GM19328 (cell line): Measurements from ENCODE around the gene RPL37.
"Not testable (repeated sequence)": the region's sequence is repeated elsewhere in the genome, so short reads cannot be mapped to it uniquely, and the experiment has no call there.

Source experiments
- ATAC-seq: cut with Tn5 transposase; IDR thresholded peaks from one replicate; pipeline ENCODE4 v1.9.1; 2021; ENCODE audit warnings: mild to moderate bottlenecking, moderate library complexity; ENCODE audit not compliant: unreplicated experiment

The RPL37 gene

GRCh38 chr5:40834391-40834848 is 602 bp downstream of the RPL37 start:
- no peak for ATAC-seq

DNA sequence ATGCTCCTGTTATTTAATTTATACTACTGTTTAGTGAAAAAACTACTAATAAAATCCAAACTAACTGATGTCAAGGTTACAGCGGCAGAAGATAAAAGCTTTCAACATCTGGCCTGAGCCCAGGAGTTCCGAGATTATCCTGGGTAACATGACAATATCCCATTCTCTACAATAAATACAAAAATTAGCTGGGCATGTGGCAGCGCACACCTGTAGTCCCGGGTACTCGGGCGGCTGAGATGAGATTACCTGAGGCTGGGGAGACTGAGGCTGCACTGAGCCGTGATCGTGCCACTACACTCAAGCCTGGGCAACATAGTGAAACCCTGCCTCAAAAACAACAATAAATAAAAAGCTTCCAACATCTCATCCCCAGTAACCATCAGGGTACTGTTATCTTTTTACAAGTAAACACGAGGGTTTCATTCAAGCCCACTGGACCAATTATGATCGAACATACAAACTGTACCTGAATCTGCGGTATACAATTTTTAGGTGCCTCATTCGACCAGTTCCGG is 1.3 kb downstream of the RPL37 start:
- ATAC-seq = no peak

DNA sequence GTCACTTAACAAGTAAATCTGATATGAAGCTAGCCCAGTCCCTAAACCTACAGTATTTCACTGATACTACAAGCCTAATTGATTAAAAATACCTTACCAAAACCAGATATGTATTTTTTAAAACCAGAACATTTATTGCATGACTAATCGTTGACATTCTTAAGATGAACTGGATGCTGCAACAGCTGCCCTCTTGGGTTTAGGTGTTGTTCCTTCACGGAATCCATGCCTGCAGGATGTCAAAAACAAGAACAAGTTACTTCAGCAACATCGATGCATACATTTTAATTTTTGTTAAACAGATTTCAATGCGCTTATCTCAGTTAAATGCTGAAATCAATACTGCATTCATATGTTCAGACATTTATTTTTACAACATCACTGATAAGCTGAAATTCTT is 2.7 kb downstream of the RPL37 start:
- no peak for ATAC-seq

DNA sequence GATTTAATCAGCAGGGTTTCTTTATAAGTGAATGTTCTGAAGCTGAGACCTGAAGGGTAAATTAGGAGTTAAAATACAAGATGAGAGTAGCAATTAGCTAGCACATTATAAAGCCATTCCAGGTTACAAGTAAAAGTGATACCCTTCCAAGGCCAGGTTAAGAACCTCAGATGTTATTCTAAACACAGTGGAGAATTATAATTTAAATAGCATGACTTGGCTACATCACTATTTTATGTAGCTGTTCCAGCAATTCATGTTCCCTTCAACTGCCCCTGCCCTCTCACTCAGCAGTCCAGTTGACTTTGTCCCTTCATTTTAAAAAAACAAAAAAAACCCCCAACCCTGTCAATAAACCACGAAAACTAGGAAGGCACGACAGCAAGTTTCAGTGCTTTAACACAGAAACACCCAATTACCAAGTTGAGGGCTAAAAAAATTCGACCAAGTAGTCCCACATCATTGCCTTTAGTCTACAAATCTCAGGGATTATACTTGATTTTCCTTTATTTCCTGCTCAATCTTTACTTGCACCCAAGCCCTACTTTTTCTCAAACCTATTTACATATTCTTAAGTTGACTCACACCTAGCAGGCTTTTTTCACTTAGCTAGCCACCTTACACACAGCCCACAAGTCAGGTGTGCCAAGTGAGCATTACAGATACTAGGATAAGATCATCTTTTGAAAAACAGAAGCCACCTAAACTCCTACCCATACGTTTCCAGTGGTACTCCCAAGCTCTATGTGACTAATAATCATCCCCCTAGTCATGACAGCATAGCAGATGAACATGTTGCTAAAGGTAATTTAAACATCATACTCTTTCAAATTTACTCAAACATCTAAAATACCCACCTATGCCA is 3.4 kb downstream of the RPL37 start:
- no peak for ATAC-seq

DNA sequence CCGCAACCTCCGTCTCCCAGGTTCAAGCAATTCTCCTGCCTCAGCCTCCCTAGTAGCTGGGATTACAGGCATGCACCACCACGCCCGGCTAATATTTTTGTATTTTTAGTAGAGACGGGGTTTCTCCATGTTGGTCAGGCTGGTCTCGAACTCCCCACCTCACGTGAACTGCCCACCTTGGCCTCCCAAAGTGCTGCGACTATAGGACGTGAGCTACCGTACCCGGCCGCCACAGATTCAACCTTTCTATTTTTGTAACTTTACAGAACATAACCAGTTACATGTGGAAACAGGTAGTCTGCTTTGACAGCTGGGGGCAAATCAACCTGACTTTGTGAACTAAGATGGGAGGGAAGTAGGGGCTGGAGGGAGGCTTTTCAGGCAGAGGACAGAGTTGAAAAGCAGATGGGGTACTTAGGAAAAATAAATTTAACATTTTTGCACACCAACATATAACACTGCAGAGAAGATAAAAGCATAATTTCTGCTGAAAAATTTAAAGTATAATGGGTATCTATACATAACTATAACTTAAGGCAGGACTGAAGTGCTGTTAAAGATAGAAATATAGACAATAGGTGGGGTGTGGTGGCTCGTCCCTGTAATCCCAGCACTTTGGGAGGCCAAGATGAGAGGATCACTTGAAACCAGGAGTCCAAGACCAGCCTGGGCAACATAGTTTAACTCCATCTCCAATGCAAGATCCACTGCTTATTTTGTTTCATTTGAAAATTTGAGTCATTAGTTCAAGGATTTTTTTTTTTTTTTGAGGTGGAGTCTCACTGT is 5.1 kb downstream of the RPL37 start:
- no peak for ATAC-seq

GRCh38 chr5:40828690-40829661 is 6.0 kb downstream of the RPL37 start:
- no peak for ATAC-seq

GRCh38 chr5:40828021-40828631 is 6.9 kb downstream of the RPL37 start:
- ATAC-seq = no peak

- no peak for ATAC-seq
Measured at GRCh38 chr5:40827188-40827977, 7.6 kb downstream of the RPL37 start.

- no peak for ATAC-seq
Measured at GRCh38 chr5:40826489-40827187, 8.4 kb downstream of the RPL37 start.

DNA sequence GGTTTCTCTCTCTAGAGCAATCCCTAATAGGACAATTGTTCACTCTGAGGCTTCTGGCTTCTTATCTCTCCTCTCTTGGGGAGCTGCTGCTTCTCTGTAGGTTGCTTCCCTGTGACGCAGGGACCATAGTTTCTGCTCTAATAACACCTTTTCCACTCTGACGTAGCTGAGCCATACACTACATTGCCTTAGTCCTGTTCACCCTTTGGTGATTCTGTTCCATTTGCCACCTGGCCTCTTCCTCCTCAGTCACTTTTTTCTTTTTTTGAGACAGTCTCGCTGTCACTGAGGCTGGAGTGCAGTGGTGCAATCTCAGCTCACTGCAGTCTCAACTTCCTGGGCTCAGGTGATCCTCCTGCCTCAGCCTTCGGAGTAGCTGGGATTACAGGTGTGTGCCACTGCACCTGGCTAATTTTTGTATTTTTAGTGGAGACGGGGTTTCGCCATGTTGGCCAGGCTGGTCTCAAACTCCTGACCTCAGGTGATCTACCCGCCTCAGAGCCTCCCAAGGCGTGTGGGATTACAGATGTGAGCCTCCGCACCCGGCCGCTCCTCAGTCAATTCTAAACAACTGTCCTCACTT is 9.5 kb downstream of the RPL37 start:
- ATAC-seq = not testable (repeated sequence)

- no peak for ATAC-seq
Measured at GRCh38 chr5:40823459-40823858, 11.6 kb downstream of the RPL37 start.

GRCh38 chr5:40813698-40814281 is 21.2 kb downstream of the RPL37 start:
- no peak for ATAC-seq

- ATAC-seq = no peak
Measured at GRCh38 chr5:40812125-40812524, 22.9 kb downstream of the RPL37 start.

- no peak for ATAC-seq
Measured at GRCh38 chr5:40801771-40802562, 33.1 kb downstream of the RPL37 start.

DNA sequence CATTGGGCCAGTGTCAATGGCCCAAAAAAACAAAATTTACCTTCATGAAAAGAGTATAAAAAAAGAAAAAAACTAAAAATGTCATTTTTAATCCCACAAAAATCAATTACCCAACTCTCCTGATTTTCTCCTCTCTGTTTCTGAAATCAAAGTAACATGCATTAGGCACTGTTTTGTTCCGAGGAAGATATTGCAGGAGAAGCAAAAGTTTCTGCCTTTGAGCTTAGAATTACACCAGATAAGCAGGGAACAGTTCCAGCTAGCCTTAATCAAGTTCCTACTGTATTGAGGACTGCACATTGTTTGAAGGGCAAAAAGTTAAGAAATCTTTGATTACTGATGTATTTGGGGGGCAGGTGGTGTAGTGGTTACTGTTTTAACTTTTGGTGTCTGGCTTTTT is 35.8 kb downstream of the RPL37 start:
- ATAC-seq = no peak

GRCh38 chr5:40798801-40799210 is 36.2 kb downstream of the RPL37 start:
- ATAC-seq = no peak
